Measurements from ENCODE around the gene GRK3.
"Not testable (repeated sequence)": the region's sequence is repeated elsewhere in the genome, so short reads cannot be mapped to it uniquely, and the experiment has no call there.

GRK3 gene

DNA sequence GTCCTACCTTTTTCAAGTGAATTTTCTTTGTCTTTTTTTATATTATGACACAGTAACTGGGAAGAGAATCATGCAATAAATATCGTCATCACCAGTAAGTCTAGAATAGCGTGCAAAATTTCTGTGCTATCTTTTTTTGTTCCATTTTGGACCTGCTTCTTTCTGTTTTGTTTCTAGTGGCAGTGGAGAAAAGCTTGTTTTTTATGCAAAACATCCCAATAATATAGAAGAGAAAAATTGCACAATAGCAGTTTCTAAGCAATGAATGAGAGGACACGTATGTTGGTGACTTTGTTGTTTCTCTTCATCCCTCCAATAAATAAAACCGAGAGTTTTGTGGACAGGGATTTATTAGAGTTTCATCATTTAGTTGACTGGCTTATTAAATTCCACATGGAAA is 10.3 kb downstream of the GRK3 start:
- no peak for DNase-seq

DNA sequence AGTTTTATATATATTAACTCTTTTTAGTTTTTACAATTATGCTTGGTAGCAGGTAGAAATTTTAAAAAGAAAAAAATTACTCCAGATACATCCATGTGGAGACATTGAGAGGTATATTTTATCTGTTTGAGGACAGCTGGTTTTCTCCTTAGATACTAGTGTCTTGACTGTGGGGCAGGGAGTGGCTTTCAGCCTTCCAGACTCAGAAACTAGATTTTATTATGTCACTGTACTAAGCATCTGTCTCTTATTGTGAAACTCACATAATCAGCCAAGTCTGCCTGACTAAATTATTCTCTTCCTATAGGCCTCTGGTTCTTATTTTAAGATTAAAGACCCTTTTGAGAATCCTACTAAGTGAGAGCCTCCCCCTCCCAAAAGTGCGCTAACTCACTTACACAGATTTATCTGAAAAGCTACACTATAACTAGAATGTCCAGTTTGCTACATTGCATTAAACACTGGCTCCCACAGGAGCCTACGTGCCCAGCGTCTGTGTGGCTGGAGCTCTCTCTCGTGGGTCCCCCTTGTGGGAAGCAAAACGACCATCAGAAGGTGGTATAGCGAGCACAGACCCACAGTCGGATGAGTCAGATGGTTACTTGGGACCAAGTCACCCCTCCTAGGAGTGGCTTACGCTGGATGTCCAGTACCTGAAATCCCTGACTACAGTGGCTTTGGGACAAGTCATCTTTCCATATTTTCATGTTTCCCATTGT is 11.4 kb downstream of the GRK3 start:
- DNase-seq, result not testable (repeated sequence)

DNA sequence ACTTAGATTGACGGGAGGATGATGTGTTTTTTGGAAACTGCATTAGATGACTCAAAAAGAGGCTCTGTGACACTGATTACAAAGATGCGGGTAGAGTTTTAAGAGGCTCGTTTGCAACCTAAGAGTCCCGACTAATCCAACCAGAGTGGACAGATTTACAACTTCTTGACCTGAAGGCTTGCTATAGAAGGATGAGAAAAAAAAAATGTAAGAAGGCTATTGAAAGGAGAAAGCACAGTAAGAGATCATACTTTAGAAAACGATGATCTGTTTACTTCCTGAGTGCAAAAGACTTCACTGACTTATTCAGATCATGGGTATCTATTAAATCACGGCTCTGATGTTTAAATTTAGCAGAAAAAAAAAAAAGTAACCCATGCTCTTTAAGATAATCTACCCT is 17.0 kb downstream of the GRK3 start:
- DNase-seq, result not testable (repeated sequence)

DNA sequence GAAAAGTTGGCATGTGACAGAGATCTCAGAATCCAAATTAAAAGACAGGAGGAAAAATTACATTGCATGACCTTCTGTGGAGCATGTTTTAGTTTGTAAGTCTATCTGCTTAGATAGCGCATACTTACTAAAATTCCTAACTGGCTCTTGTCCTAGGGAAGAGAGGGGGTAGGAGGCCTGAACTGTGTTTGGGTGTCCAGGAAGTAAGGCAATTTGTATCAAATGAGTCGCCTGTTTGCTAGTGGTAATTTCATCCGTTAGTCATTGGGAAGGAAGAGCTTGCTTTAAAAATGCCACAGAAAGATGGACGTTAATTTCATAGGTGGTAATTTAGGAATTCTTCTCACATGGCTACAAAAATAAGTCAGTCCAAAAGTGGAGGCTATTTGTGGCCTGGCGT is 18.5 kb downstream of the GRK3 start:
- DNase-seq, result no peak

DNA sequence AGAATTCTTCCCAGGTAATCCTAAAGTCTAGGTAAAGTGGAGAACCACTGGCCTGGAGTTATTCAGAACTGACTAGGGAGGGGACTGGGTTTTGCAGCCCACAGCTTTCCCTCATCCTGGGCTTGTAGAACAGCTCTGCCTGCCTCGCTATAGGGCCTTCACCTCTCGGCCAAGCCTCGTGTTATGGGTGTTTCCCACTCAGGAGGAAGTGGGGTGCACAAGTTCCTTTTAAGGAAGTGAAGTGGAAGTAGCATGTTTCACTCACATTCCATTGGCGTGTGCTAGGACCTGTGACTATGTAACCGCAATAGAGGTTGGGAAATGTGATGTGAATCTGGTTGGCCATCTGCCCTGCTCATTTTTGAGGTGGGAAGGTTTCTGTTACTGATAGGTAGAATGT is 20.5 kb downstream of the GRK3 start:
- DNase-seq, result not testable (repeated sequence)

DNA sequence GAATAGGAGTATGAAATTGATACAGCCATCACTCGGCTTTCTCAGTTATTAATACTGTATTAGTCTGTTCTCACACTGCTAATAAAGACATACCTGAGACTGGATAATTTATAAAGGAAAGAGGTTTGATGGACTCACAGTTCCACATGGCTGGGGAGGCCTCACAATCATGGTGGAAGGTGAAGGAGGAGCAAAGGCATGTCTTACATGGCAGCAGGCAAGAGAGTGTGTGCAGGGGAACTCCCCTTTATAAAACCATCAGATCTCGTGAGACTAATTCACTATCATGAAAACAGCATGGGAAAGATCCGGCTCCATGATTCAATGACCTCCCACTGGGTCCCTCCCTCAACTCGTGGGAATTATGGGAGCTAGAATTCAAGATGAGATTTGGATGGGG is 25.2 kb downstream of the GRK3 start:
- DNase-seq, result not testable (repeated sequence)

DNA sequence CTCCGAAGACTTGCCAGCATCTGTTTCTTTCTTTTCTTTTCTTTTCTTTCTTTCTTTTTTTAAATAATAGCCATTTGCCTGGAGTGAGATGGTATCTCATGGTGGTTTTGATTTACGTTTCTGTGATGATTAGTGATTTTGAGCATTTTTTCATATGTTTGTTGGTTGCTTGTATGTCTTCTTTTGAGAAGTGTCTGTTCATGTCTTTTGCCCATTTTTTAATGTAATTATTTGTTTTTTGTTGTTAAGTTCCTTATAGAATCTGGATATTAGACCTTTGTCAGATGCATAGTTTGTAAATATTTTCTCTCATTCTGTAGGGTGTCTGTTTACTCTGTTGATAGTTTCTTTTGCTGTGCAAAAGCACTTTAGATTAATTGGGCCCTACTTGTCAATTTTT is 28.8 kb downstream of the GRK3 start:
- not testable (repeated sequence) for DNase-seq

DNA sequence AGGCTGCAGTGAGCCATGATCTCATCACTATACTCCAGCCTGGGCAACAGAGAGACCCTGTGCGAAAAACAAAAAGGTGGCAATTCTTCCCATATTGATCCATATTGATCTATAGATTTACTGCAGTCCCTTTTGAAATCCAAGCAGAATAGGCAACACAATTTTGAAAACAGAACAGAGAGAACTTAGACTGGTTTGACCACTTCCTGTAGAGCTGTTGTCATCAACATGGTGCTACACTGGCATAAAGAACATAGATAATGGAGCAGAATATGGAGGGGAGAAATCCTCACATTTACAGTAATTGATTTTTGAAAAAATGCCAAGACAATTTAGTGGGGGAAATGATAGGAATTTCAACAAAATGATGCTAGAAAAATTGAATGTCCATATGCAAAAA is 34.1 kb downstream of the GRK3 start:
- DNase-seq, result no peak

DNA sequence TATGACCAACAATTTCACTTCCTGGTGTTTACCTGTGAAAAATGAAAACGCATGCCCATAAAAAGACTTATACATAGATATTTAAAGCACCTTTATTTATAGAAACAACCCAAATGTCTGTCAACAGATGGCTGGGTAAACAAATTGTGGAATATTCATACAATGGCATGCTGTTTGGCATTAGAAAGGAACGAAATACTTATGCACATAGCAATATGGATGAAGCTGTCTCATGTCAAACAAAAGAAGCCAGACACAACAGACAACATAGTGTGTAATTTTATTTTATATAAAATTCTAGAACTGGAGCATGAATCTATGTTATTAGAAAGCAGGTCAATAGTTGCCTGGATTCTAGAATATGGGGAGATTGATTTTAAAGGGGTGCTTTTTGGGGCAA is 38.0 kb downstream of the GRK3 start:
- no peak for DNase-seq

DNA sequence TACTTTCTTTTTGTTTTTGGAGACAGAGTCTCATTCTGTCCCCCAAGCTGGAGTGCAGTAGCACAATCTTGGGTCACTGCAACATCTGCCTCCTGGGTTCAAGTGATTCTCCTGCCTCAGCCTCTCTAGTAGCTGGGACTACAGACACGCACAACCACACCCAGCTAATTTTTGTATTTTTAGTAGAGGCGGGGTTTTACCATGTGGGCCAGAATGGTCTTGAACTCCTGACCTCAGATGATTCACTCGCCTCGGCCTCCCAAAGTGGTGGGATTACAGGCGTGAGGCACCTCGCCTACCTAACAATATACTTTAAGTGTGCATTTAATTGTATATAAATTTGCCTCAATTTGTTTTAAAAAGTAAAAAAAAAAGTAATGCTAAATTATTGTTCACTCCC is 38.4 kb downstream of the GRK3 start:
- no peak for DNase-seq

DNA sequence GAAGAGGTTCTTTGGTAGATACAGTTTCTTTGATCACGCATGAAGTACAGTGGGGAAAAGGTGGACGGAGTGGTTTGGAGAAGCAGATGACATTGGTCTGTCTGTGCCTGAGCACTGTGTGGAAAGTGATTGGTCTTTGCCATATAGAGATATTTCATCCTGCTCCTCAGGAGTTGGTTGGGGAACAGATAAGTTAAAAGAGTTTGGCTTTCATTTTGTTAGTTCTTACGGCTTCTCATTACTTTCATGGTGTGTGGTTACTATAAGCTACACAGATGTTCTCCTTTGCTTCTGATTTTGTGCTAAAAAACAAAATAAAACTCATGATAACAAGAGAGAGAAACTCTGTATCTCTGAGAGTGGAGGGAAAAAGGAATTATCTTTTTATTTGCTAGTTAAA is 40.7 kb downstream of the GRK3 start:
- not testable (repeated sequence) for DNase-seq

DNA sequence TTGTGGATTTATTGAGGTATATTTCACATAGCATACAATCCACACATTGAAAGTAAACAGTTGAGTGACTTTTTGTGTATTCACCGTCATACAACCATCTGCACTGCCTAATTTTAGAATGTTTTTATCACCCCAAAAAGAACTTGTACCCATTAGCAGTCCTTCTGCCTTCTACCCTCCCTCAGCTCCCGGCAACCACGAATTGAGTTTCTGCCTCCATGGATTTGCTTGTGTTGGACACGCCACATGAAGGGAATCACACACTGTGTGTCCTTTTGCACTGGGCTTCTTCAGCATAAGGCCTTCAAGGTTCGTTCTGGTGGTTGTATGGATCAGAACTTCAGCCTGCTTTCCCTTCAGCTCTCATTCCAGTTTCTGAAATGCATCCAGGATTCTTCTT is 41.1 kb downstream of the GRK3 start:
- not testable (repeated sequence) for DNase-seq

DNA sequence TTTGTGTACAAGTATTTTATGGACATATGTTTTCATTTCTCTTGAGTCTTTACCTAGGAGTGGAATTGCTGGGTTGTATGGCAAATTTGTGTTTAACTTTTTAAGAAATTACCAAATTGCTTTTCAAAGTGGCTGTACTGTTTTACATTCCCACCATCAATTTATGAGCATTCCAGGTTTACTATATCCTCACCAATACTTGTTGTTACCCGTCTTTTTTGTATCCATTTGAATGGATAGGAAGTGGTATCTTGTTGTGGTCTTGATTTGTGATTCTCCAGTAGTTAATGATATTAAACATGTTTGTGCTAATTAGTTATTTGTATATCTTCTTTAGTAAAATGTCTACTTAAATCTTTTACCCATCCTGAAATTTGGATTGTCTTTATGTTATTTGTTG is 46.8 kb downstream of the GRK3 start:
- DNase-seq, result not testable (repeated sequence)

DNA sequence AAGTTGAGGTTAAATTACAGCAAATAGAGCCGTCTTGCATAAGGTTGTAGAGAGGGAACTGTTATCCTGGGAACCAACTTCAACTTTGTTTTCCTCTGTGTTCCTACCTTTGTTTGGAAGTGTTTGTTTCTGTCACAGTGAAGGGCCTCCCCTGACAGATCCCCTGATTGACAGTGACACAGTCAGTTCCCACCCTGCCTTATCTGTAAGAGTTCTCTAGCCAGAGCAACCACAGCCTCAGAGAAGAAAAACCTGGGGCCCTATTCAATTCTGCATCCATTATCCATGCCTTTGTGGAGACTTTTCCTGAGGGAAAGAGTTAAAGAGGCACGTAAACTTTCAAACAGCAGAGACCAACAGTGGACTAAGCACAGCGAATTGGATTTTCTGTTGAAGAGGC is 48.7 kb downstream of the GRK3 start:
- not testable (repeated sequence) for DNase-seq

DNA sequence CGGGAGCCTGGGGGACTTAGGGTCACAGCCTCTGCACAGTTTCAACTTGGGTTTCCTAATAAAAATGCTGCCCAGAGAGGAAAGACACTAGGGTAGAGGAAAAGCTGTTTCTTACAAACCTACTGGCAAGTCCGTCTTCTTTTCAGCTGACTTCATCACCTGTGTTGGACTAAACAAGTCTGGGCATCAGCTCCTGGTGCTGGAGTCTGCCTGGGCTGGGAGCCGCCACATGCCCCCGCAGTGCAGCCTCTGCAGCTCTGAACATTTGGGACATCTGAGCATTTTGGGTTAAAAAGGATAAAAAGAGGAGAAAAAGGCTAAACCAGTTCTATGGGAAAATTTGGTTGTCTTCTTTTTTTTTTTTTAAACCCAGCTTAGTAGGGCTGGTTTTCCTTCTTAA is 49.1 kb downstream of the GRK3 start:
- not testable (repeated sequence) for DNase-seq

DNA sequence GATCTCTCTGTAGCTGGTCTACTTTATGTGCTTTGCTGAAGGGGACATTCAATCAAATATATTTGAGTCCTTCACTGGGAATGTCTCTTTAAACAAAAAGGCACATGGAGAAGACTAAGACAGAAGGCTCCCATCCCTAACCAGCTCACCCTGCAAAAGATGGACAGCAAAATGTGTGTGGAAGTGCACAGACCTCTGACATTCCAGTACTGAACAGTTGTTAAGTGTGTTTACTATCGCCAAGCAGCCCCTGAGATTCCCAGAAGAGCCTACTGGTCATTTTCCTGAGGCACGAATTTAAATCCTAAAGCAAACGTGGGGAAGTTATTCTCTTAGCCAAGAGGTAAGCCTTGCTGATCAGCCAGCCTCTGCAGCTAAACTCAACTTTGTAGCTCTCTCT is 50.3 kb downstream of the GRK3 start:
- not testable (repeated sequence) for DNase-seq

DNA sequence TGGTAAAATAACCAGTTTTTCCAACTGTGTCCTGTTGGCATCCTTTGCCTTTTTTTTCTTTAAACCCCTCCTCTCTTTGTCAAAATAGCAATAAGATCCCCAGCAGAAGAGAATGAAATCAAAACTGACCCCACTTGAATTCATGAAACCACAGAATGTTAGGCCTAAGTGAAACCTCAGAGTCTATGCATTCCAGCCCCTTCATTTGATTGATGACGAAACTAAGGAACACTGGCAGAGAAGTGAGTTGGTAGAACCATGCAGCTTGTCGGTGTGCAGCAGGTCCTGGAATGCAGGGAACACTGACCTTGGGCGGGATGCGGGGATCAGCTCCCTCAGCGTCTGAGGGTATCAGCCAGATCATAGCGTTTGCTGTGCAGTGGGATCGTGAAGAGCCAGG is 57.5 kb downstream of the GRK3 start:
- no peak for DNase-seq

DNA sequence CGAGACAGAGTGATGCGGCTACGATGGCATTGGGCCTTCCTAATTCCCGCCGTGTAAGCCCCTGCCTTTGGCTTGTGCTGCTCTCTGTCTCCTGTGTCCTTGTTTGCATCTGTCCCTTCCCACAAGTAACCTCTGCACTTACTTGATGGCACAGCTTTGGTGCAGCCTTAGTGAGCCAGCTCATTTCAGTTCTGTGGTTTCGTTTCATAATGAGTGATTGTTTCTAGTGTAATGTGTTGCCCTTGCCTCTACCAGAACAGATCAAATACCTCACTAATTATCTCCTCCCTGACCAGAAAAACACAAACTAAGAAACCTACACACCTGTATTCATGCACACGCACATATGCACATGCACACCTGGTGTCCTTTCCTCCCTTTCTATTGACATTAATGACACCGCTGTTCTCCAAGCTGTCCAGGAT is 58.8 kb downstream of the GRK3 start:
- DNase-seq, result no peak

DNA sequence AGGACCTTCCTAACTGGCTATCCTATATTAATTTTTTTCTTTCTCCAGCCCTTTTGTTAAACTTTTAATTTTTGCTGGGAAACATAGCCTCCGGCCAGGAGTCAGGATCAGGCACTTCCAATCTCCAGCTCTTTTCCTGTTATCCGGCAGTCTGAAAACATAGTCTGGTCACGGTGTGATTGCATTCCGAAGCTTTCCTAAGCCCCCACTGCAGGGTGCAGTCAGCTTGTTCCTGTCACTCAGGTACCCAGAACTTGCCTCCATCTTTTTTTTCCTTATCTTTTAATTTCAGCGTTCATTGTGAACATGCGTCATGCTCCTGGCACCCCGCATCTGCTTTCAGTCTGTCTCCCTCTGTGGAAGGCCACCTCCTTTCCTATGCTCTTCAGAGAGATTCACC is 59.4 kb downstream of the GRK3 start:
- no peak for DNase-seq

DNA sequence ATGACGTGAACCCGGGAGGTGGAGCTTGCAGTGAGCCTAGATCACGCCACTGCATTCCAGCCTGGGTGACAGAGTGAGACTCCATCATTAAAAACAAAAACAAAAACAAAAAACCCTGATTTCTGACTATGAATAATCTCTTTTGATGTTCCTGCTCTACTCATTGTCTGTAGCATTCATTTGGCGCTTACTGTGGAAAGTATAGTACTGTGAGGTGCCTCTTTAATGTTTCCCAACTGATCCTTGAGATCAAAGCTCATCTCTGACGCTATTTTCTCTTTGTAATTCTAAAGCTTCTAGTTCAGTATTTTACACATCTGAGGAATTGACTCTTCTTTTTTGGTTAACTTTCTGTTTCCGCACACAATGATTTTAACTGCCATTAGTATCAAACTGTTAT is 60.0 kb downstream of the GRK3 start:
- no peak for DNase-seq

DNA sequence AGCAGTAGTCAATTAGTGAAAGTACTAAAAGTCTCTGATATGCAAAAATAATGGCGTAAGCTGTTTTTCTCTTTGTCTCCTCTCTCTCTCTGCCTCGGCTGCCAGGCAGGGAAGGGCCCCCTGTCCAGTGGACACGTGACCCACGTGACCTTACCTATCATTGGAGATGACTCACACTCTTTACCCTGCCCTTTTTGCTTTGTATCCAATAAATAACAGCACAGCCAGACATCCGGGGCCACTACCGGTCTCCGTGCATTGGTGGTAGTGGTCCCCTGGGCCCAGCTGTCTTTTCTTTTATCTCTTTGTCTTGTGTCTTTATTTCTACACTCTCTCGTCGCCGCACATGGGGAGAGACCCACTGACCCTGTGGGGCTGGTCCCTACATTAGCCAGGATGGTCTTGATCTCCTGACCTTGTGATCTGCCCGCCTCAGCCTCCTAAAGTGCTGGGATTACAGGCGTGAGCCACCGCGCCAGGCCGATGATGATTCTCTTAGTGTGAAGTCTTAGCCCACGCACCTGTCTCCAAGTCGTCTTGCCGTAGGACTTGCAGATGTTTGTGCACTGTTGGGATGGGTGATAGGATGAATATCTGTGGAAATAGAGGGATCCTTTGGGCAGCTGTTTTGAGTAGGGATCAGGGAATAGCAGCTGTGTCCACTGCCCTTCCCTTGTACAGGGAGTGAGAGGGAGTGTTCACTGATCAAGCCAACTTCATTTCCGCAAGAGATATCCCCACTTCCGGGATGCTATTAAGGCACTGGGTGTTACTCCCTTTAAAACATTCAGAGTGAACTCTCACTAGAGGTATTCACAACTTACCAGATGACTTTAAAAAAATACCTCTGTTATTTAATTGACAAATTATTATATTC is 61.5 kb downstream of the GRK3 start:
- DNase-seq, result not testable (repeated sequence)

DNA sequence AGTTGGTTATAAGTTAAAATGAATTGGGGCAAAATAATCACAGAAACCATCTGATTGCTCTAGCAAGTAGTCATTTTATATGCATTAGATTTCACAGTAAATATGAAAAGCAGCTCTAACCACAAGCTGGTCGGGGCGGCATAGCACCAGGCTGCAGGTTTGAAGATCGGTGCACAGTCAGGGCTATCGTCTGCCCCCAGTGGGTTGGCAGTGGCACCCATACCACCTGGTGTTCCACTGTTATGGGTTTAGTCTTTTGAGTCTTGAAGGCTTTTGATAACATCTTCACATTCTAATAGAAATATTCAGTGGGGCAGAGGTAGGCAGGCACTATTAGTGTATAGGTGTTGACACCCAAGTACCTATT is 62.1 kb downstream of the GRK3 start:
- DNase-seq, result no peak

DNA sequence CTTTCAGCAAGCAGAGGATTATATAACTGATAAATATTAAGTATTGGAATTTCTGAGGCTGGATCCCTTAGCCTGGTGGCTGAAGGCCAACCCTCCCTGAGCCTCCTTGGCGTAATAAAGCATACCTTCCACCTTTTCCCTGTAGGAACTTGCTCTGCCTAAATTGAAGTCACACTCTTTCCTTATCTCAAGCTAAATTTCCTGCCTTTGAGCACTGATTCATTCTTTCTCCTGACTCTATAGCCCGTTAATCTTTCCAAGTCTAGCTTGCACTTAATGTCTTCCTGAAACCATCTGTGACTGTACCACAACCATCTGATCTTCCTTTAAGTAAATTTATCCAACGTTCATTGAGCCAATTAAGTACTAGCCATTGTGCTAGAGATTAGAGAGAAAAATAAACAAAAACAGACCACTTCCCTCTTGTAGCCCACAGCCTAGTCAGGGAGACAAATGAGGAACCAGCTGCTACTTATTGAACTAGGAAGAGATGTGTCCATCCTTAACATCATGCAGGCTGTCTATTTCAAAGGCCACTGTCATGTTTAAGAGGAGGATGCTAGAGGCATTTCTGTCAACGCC is 62.9 kb downstream of the GRK3 start:
- DNase-seq, result no peak

DNA sequence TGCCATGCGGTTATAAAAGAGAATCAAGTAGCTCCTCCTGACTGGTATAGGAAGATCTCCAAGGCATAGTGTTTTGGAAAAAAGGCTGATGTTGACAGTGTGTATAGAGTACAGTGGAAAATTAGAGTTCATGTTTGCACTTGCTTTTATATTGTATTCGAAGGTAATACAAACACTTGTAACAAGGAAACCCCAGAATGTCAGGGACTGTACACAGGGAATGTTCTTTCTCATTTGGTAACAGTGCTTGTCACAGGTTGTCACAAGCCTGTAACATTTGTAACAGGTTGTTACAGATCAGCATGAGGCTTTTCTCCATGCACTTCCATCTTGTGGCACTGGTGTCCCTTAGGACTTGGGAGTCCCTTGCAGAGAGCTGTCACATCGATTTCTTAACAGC is 64.0 kb downstream of the GRK3 start:
- no peak for DNase-seq

Measured in central memory CD4-positive, alpha-beta T cell (primary cell).